Measurements from ENCODE around the gene PDE6A. TPM values are rescaled to one million over a fixed set of nuclear protein-coding genes. Genes with fewer than 3 reads are reported as not detected.
A peak's percentile ranks its signal among the peaks of the same experiment; 100 is the strongest.

The PDE6A gene
- total and polyA plus RNA-seq, 2 donors from 2014 or later: 0.03 TPM; not detected in 1

- Histone ChIP-seq H3K9me3 (ENCODE audit: control insufficient read depth in 2 of 3, insufficient read depth in 1 of 3, low read length in 3 of 3) (peaks cover 0 to 7% (median 3%) of the 10 kb centered on the region in 3 donors), H3K4me3 (ENCODE audit: low read length in 3 of 3) (no peak overlapping the region), H3K27me3 (ENCODE audit: control insufficient read depth, insufficient read depth, low read length) (no peaks in the 10 kb centered on the region), H3K36me3 (ENCODE audit: control insufficient read depth in 2 of 3, insufficient read depth in 3 of 3, low read length in 3 of 3) (no peaks in the 10 kb centered on the region), H3K27ac (ENCODE audit: low read depth in 2 of 2, low read length in 2 of 2) (no peak overlapping the region), H3K4me1 (ENCODE audit: control insufficient read depth in 2 of 3, insufficient read depth in 2 of 3, low read depth in 1 of 3, low read length in 3 of 3) (no peaks in the 10 kb centered on the region), H3K9ac (ENCODE audit: low read length in 3 of 3) (no peak overlapping the region)
- TF ChIP-seq, protein P1, sequence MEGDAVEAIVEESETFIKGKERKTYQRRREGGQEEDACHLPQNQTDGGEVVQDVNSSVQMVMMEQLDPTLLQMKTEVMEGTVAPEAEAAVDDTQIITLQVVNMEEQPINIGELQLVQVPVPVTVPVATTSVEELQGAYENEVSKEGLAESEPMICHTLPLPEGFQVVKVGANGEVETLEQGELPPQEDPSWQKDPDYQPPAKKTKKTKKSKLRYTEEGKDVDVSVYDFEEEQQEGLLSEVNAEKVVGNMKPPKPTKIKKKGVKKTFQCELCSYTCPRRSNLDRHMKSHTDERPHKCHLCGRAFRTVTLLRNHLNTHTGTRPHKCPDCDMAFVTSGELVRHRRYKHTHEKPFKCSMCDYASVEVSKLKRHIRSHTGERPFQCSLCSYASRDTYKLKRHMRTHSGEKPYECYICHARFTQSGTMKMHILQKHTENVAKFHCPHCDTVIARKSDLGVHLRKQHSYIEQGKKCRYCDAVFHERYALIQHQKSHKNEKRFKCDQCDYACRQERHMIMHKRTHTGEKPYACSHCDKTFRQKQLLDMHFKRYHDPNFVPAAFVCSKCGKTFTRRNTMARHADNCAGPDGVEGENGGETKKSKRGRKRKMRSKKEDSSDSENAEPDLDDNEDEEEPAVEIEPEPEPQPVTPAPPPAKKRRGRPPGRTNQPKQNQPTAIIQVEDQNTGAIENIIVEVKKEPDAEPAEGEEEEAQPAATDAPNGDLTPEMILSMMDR (IDR thresholded peaks at IDR 0.05; ENCODE audit: borderline replicate concordance, extremely low read depth, insufficient read depth): no peak
- FAIRE-seq (no peak), DNase-seq (no peak)
- intact Hi-C loops (cut with DNase I): no loop called here
These were observed 73.9 kb downstream of the PDE6A start for GRCh38 chr5:149870697-149871096.

DNA sequence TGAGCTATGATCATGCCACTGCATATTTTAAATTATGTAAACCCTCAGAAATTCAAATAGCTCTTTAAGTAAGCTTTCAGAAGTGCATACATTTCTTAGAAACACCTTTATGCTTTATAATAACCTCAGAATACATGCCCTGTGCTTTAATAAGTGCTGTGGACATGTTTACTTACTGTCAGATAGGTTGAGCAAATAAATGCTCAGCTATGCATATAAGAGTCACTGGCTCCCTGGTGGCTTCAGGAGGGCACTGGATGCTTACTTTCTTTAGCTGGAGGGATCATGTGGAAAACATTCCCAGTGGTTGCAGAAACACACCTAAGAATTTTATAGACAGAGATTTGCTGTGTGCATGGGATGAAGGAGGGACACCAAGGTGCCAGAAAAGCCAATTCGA is 74.4 kb downstream of the PDE6A start:
- TF ChIP-seq, protein P1 (IDR thresholded peaks at IDR 0.05; ENCODE audit: borderline replicate concordance, extremely low read depth, insufficient read depth): no peak
- intact Hi-C loops (cut with DNase I): no loop called here
- H3K4me1 ChIP-seq (ENCODE audit: control insufficient read depth in 2 of 3, insufficient read depth in 2 of 3, low read depth in 1 of 3, low read length in 3 of 3): no peaks in the 10 kb centered on the region
- H3K36me3 ChIP-seq (ENCODE audit: control insufficient read depth in 2 of 3, insufficient read depth in 3 of 3, low read length in 3 of 3): no peaks in the 10 kb centered on the region
- FAIRE-seq: no peak
- H3K27ac ChIP-seq (ENCODE audit: low read depth in 2 of 2, low read length in 2 of 2): no peak overlapping the region
- no peak overlapping the region for H3K9ac ChIP-seq (ENCODE audit: low read length in 3 of 3)
- no peak overlapping the region for H3K4me3 ChIP-seq (ENCODE audit: low read length in 3 of 3)
- no peak for DNase-seq
- no peaks in the 10 kb centered on the region for H3K27me3 ChIP-seq (ENCODE audit: control insufficient read depth, insufficient read depth, low read length)
- peaks cover 0 to 8% (median 3%) of the 10 kb centered on the region in 3 donors for H3K9me3 ChIP-seq (ENCODE audit: control insufficient read depth in 2 of 3, insufficient read depth in 1 of 3, low read length in 3 of 3)

- DNase-seq (peak in 2 of 5 donors; percentile 13 to 26), FAIRE-seq (no peak)
- no peak overlapping the region for H3K27ac ChIP-seq (ENCODE audit: low read depth in 2 of 2, low read length in 2 of 2)
- H3K9ac ChIP-seq (ENCODE audit: low read length in 3 of 3): no peak overlapping the region
- no peaks in the 10 kb centered on the region for H3K4me1 ChIP-seq (ENCODE audit: control insufficient read depth in 2 of 3, insufficient read depth in 2 of 3, low read depth in 1 of 3, low read length in 3 of 3)
- H3K4me3 ChIP-seq (ENCODE audit: low read length in 3 of 3): no peak overlapping the region
- intact Hi-C loops (cut with DNase I): no loop called here
- H3K36me3 ChIP-seq (ENCODE audit: control insufficient read depth in 2 of 3, insufficient read depth in 3 of 3, low read length in 3 of 3): no peaks in the 10 kb centered on the region
- no peaks in the 10 kb centered on the region for H3K27me3 ChIP-seq (ENCODE audit: control insufficient read depth, insufficient read depth, low read length)
- peaks cover 0 to 8% (median 3%) of the 10 kb centered on the region in 3 donors for H3K9me3 ChIP-seq (ENCODE audit: control insufficient read depth in 2 of 3, insufficient read depth in 1 of 3, low read length in 3 of 3)
- TF ChIP-seq, protein P1 (IDR thresholded peaks at IDR 0.05; ENCODE audit: borderline replicate concordance, extremely low read depth, insufficient read depth): no peak
These were observed 75.2 kb downstream of the PDE6A start for GRCh38 chr5:149869411-149869821.

DNA sequence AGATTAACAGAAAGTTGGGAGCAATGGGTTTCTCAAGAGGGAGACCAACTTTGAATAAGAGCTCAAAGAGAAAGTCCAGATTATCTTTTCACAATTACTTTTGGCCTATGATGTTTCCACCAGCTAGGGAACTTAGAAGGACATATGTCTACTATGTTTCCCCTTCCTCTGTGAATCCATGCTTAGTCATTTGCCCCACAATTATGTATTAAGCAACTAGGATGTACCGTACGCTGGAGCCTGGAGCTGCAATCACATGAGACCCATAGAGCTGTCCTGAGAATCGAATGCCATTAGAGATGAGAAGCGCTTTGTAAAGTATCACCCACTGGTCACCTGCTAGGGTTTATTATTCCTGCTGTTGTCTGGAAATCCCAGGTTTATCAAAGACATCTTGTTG is 78.8 kb downstream of the PDE6A start:
- Histone ChIP-seq H3K9me3 (ENCODE audit: control insufficient read depth in 2 of 3, insufficient read depth in 1 of 3, low read length in 3 of 3) (peaks cover 0 to 8% (median 3%) of the 10 kb centered on the region in 3 donors), H3K9ac (ENCODE audit: low read length in 3 of 3) (no peak overlapping the region), H3K4me3 (ENCODE audit: low read length in 3 of 3) (no peak overlapping the region), H3K4me1 (ENCODE audit: control insufficient read depth in 2 of 3, insufficient read depth in 2 of 3, low read depth in 1 of 3, low read length in 3 of 3) (no peaks in the 10 kb centered on the region), H3K27ac (ENCODE audit: low read depth in 2 of 2, low read length in 2 of 2) (no peak overlapping the region), H3K27me3 (ENCODE audit: control insufficient read depth, insufficient read depth, low read length) (no peaks in the 10 kb centered on the region), H3K36me3 (ENCODE audit: control insufficient read depth in 2 of 3, insufficient read depth in 3 of 3, low read length in 3 of 3) (no peaks in the 10 kb centered on the region)
- no peak for DNase-seq
- TF ChIP-seq, protein P1 (IDR thresholded peaks at IDR 0.05; ENCODE audit: borderline replicate concordance, extremely low read depth, insufficient read depth): no peak
- intact Hi-C loops (cut with DNase I): no loop called here
- FAIRE-seq: no peak

Data from kidney (tissue), 14 donors.